GM23338 (cell line): ENCODE measurements around the gene EDA2R.

ENCODE experiments used
- CTCF ChIP-seq, 2 experiments: fragments of 200-600 bp in 1 of 2; sonication (generic) in 1 of 2; conservative IDR thresholded peaks; 2 replicates each; pipeline versions ENCODE4 v1.5.1 to v1.6.1; 2016 to 2017; ENCODE audit warnings: antibody characterized with exemption in 2 of 2, low read depth in 2 of 2, mild to moderate bottlenecking in 2 of 2, moderate library complexity in 1 of 2
- EZH2 ChIP-seq: fragments of 200-600 bp; sonication (generic); IDR thresholded peaks from one replicate; pipeline ENCODE4 v1.8.0; 2017; ENCODE audit warnings: antibody characterized with exemption, mild to moderate bottlenecking, low read depth; ENCODE audit not compliant: unreplicated experiment
- EZH2phosphoT487 ChIP-seq: fragments of 200-600 bp; sonication (generic); IDR thresholded peaks from one replicate; pipeline ENCODE4 v1.8.1; 2018; ENCODE audit warnings: antibody characterized with exemption; ENCODE audit not compliant: unreplicated experiment
- JUNB ChIP-seq: IDR thresholded peaks from one replicate; pipeline ENCODE4 v1.6.1; 2016; ENCODE audit warnings: antibody characterized with exemption; ENCODE audit not compliant: unreplicated experiment
- NANOG ChIP-seq: IDR thresholded peaks from 2 replicates; pipeline ENCODE4 v1.6.1; 2016; ENCODE audit warnings: antibody characterized with exemption, borderline replicate concordance
- POLR2AphosphoS5 ChIP-seq: IDR thresholded peaks from 2 replicates; pipeline ENCODE4 v1.6.1; 2016; ENCODE audit warnings: antibody characterized with exemption, low read depth
- REST ChIP-seq: IDR thresholded peaks from one replicate; pipeline ENCODE4 v1.6.1; 2018; ENCODE audit warnings: antibody characterized with exemption; ENCODE audit not compliant: unreplicated experiment
- STAT1 ChIP-seq: IDR thresholded peaks from one replicate; pipeline ENCODE4 v1.6.1; 2016; ENCODE audit warnings: antibody characterized with exemption; ENCODE audit not compliant: unreplicated experiment

GRCh38 chrX:66676413-66676812, 37.5 kb upstream of the EDA2R start:
- TF ChIP-seq EZH2 (no peak), CTCF (conservative IDR thresholded peaks at IDR 0.05; ENCODE audit: low read depth in 2 of 2) (no peak), REST (no peak), NANOG (no peak), POLR2AphosphoS5 (no peak), EZH2phosphoT487 (no peak), STAT1 (no peak), JUNB (no peak)
